HG03097 (cell line): ENCODE data around the gene POLR3B.
"Not testable (repeated sequence)": the region's sequence is repeated elsewhere in the genome, so short reads cannot be mapped to it uniquely, and the experiment has no call there.

ENCODE experiments used
- ATAC-seq: cut with Tn5 transposase; IDR thresholded peaks from one replicate; pipeline ENCODE4 v1.9.1; 2021; ENCODE audit not compliant: unreplicated experiment, low FRiP score

POLR3B gene

GRCh38 chr12:106357549-106358395 is at the start of gene POLR3B:
TSS of gene POLR3B (plus strand) at chr12:106357748. CDS start at chr12:106357880, 132 bp downstream.
- peak; percentile 90 for ATAC-seq

DNA sequence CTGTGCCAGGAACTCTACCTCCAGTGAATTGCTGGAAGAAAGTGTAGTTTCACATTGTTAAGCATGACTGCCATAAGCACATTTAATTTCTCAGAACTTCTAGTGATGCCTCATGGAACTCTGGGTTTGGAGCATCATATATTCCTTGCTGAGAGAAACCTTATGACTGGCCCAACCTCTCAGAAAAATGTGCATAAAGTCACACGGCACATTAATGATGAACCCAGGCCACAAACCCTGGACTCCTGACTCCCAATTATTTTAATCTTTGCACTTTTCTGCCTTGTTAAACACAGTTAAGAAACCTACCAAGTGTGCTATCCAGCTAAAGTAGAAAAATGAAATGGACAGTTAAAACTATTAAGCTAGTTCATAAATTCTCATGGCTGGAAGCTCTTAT is 49.4 kb upstream of the POLR3B start:
- ATAC-seq, result no peak

GRCh38 chr12:106308611-106309010 is 48.9 kb upstream of the POLR3B start:
- ATAC-seq, result no peak

DNA sequence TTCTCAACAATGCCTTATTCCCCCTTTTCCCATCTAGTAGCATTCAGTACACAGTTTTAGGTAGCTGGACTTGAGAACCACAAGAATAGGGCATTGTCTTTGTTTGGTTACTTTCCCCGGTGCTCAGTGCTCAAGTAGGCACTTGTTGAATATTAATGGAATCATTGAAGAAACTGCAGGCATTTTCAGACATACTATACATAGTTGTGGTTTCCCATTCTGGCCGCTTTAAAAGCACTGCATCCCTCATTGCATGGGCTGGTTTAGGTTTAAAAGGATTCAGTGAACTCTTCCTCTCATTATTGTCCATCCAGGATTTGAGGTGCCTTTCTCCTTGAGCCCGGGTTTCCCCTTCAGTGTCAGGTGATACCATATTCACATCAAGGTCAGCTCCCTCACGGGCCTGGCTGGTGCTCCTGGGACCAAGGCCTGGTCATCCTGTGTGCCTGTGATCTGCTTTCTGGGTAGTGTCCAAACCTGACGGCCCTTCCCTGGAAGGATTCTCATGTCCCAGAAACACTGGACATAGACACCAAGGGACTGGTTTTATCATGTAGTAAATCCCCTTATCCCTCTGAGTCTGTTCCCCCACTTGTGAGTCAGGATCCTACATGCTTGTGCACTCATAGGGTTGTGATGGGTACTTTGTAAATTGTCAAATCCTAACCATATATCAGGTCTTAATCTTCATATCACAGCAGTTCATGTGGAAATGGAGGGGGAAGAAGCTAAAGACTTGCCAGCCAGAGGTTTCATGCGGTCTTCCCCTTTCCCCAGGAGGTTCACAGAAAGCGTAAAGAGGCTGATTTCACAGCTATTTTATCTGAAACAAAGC is 47.7 kb upstream of the POLR3B start:
- ATAC-seq, result no peak

GRCh38 chr12:106310687-106311086 is 46.9 kb upstream of the POLR3B start:
- no peak for ATAC-seq

DNA sequence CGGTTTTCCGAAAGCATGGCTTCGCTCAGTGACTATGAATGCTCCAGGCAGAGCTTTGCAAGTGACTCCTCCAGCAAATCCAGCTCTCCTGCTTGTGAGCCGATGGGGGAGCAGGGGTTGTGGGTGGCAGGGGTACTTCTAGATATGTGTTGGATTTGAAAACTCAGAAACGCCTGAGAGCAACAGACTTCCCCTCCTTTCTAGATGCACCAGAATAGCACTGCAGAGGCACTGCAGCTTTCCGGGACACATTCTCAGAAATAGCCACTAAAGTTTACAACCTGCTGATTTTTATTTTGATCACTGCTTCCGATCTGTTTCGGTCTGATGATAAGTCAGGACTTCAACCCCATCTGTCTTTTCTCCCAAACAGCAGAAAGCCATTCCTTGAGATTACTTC is 46.4 kb upstream of the POLR3B start:
- no peak for ATAC-seq

DNA sequence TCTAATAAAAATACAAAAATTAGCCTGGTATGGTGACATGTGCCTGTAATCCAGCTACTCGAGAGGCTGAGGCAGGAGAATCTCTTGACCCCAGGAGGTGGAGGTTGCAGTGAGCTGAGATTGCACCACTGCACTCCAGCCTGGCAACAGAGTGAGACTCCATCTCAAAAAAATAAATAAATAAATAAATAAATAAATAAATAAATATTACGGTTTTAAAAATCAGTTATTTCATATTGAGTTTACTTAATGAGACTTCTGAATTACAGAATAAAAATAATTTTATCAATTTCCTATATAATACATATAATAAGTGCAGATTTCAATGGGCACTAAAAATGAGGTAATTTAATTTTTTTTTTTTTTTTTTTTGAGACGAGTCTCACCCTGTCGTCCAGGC is 44.1 kb upstream of the POLR3B start:
- ATAC-seq, result not testable (repeated sequence)

- ATAC-seq, result no peak
Measured at GRCh38 chr12:106315523-106315922, 42.0 kb upstream of the POLR3B start.

DNA sequence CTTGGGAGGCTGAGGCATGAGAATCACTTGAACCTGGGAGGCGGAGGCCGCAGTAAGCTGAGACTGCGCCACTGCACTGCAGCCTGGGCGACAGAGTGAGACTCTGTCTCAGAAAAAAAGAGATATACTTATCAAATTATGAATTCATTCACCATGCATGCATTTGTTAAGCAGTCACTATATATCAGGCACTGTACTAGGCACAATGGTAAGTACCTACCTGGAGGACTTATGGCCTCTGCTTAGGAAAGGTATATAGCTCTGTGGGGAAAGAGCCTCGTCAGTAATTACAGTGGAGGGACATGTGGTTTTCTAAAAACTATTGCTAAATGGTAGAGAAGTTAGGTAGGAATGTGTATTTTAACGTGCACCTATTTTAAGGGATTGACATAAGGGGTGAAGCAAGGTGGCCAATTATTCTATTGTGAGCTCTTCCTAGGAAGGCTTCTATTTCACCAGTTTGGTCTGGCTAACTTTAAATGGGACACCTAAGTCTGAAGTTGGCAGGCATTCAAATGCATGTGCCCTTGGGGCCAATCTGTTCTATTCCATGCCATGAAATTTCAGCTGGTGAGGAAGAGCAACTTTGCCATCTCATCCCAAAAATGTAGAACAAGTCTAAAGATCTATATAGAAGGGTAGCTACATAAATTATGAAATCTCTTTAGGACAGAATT is 40.0 kb upstream of the POLR3B start:
- ATAC-seq, result no peak

DNA sequence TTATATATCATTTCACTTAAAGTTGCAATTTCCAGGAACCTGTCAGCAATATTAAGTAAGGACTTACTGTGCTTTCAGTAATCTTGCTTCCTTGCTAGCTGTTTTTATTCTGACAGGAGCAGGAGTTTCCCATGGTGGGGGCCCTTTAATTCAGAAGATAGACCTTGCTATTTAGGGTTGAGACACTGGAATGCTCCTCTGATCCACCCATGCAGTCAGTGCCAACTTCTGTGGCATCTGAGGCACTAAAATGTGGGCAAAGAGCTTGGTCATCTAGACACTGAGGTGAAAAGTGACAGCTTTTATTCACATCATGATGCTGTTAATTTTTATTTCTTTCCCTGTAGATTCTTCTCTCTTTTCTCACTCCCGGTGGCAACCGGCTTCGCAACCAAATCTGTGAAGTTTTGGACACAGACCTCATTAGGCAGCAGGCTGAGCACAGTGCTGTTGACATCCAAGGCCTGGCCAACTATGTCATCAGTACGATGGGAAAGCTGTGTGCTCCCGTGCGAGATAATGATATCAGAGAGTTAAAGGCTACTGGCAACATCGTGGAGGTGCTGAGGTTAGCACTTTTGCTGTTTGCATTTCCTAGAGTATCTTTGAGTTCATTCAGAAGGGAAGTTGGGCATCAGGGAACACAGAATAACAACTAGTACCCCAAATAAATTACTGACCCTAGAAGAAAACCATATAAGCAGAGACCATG is 36.3 kb upstream of the POLR3B start:
- ATAC-seq, result no peak

DNA sequence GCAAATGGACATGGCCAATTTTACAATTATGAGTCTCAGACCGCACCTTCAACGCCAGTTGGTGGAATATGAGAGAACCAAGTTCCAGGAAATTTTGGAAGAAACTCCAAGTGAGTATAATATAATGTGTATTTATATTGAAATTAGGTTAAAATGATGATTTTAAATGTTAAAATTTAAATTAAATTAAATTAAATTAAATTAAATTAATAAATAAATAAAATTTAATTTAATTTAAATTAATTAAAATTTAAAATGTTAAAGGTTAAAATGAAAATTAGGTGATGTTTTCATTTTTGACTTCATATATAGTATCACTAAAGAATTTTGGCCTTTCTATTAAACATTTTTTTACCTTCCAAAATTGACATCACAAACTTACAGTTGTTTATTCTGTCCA is 34.0 kb upstream of the POLR3B start:
- ATAC-seq, result no peak

DNA sequence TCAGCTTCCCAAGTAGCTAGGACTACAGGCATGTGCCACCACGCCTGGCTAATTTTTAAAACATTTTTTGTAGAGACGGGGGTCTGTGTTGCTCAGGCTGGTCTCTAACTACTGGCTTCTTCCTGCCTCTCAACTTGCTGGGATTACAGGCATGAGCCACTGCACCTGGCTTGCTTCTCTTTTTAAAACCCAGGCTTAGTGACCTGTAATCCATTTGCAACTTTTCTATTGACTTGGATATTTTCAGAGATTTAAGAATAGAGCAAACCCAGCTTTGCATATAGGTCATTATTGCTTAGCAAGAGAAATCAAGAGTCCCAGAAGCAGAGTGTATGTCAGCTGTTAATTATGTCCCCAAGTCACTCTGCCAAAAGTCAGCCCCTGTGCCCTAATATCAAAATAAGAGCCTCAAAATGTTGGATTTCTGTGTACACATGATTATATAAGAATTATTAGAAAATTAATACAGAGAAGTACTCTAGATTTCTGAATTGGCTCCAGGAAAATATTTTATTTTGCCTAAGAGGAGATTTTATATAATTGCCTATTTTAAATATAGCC is 30.2 kb upstream of the POLR3B start:
- ATAC-seq, result no peak

- ATAC-seq, result no peak
Measured at GRCh38 chr12:106328735-106329134, 28.8 kb upstream of the POLR3B start.

- ATAC-seq, result no peak
Measured at GRCh38 chr12:106329231-106329982, 28.1 kb upstream of the POLR3B start.

- ATAC-seq, result no peak
Measured at GRCh38 chr12:106331599-106331998, 25.9 kb upstream of the POLR3B start.

DNA sequence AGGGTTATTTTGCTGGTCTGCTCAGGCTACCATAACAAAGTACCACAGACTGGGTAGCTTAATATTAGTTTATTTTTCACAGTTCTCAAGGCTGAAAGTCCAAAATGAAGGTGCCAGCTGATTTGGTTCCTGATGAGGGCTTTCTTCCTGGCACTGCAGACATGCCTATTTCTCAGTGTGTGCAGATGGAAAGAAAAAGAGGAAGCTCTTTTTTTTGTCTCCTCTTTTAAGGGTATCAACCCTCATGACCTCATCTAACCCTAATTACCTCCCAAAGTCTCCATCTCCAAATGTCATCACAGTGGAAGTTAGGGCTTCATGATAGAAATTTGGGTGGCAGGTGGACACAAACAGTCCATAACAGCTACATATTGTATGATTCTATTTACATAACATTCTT is 25.0 kb upstream of the POLR3B start:
- ATAC-seq, result no peak

- no peak for ATAC-seq
Measured at GRCh38 chr12:106333010-106333409, 24.5 kb upstream of the POLR3B start.

GRCh38 chr12:106333756-106334155 is 23.8 kb upstream of the POLR3B start:
- ATAC-seq, result no peak

GRCh38 chr12:106341086-106341877 is 16.3 kb upstream of the POLR3B start:
- no peak for ATAC-seq
